Keratinocyte (primary cell): Measurements from ENCODE around the gene GAN. TPM values are rescaled to one million over a fixed set of nuclear protein-coding genes. Genes with fewer than 3 reads are reported as not detected.

Experiments
- DNase-seq: peaks from one replicate; pipeline ENCODE4 v3.0.0-alpha.2; 2011; ENCODE audit warnings: low read depth, missing footprints, low spot score
- FAIRE-seq: peaks from 2 replicates; lab custom pipeline; 2011; peaks lifted over from hg19 to GRCh38; lab: Jason Lieb, UNC
- H2AFZ ChIP-seq: 2 replicates; pipeline ENCODE4 v1.6.0; 2012; ENCODE audit warnings: low read length, control low read depth, inconsistent platforms; ENCODE audit not compliant: control insufficient read depth
- H3K27ac ChIP-seq: 2 replicates; pipeline ENCODE4 v1.5.1; 2011; ENCODE audit warnings: low read length; ENCODE audit not compliant: control insufficient read depth, insufficient read depth
- H3K27me3 ChIP-seq: 3 replicates; pipeline ENCODE4 v1.6.0; 2011; ENCODE audit warnings: low read length; ENCODE audit not compliant: control insufficient read depth, insufficient read depth; ENCODE audit errors: extremely low read depth
- H3K36me3 ChIP-seq, 2 experiments: 2 replicates in 1 of 2; 3 replicates in 1 of 2; pipeline ENCODE4 v1.5.1; 2011; ENCODE audit warnings: low read length in 2 of 2, mild to moderate bottlenecking in 1 of 2; ENCODE audit not compliant: control insufficient read depth in 2 of 2, insufficient read depth in 2 of 2; ENCODE audit errors: extremely low read depth in 1 of 2
- H3K4me1 ChIP-seq: 3 replicates; pipeline ENCODE4 v1.5.1; 2011; ENCODE audit warnings: low read length; ENCODE audit not compliant: control insufficient read depth, insufficient read depth; ENCODE audit errors: extremely low read depth
- H3K4me2 ChIP-seq: 3 replicates; pipeline ENCODE4 v1.6.0; 2011; ENCODE audit warnings: low read depth, low read length; ENCODE audit not compliant: control insufficient read depth, insufficient read depth; ENCODE audit errors: extremely low read depth
- H3K4me3 ChIP-seq, 3 experiments: fragments of 200-600 bp in 1 of 3; sonication (generic) in 1 of 3; 2 replicates in 2 of 3; 3 replicates in 1 of 3; pipeline ENCODE4 v1.5.1; 2011 to 2016; ENCODE audit warnings: low read length in 3 of 3, mild to moderate bottlenecking in 3 of 3, control low read depth in 2 of 3, inconsistent platforms in 1 of 3, low read depth in 1 of 3, mixed read lengths in 1 of 3, mixed run types in 1 of 3, moderate library complexity in 1 of 3; ENCODE audit not compliant: control insufficient read depth in 2 of 3, insufficient read depth in 2 of 3; ENCODE audit errors: extremely low read depth in 1 of 3
- H3K79me2 ChIP-seq: 2 replicates; pipeline ENCODE4 v1.6.0; 2012; ENCODE audit warnings: low read length; ENCODE audit not compliant: control insufficient read depth, insufficient read depth
- H3K9ac ChIP-seq: 3 replicates; pipeline ENCODE4 v1.6.0; 2011; ENCODE audit warnings: low read length; ENCODE audit not compliant: control insufficient read depth, insufficient read depth; ENCODE audit errors: extremely low read depth
- H3K9me1 ChIP-seq: 3 replicates; pipeline ENCODE4 v1.6.0; 2011; ENCODE audit warnings: low read length; ENCODE audit not compliant: control insufficient read depth, insufficient read depth; ENCODE audit errors: extremely low read depth
- H3K9me3 ChIP-seq: 2 replicates; pipeline ENCODE4 v1.5.1; 2012; ENCODE audit warnings: low read depth, low read length; ENCODE audit not compliant: control insufficient read depth
- H4K20me1 ChIP-seq: 3 replicates; pipeline ENCODE4 v1.6.0; 2011; ENCODE audit warnings: low read length; ENCODE audit not compliant: control insufficient read depth, insufficient read depth; ENCODE audit errors: extremely low read depth
- EZH2 ChIP-seq: IDR thresholded peaks from one replicate; pipeline ENCODE4 v1.6.1; 2012; ENCODE audit warnings: inconsistent platforms, mild to moderate bottlenecking, low read length, moderate library complexity
- dilution Hi-C: fragments of 300-500 bp; cut with MboI; formaldehyde crosslinking; loops from one replicate; pipeline ENCODE4 v1.7.0; 2020; ENCODE audit warnings: low sequenced_read_pairs; ENCODE audit not compliant: extremely low pct_ligation_motif_present
- polyA plus RNA-seq, 5 experiments: library from polyadenylated mRNA; depleted of rRNA in 3 of 5; stranded (reverse) in 3 of 5; stranded (forward) in 1 of 5; unstranded in 1 of 5; fragments of >200 nt; gene quantifications; 1 replicate in 1 of 5; 2 replicates in 3 of 5; 3 replicates in 1 of 5; pipeline versions ENCODE4 v1.2.1 to v1.2.3, GENCODE V29; 2011 to 2012; ENCODE audit warnings: missing spikeins in 2 of 5, low read depth in 1 of 5, low replicate concordance in 1 of 5
- TF ChIP-seq, protein P1 (sequence below), 3 experiments: IDR thresholded peaks in 1 of 3; conservative IDR thresholded peaks in 1 of 3; optimal IDR thresholded peaks in 1 of 3; 2 replicates in 2 of 3; 3 replicates in 1 of 3; pipeline versions ENCODE3 to v1.5.1; 2011; ENCODE audit warnings: low read length in 3 of 3, mild to moderate bottlenecking in 3 of 3, moderate library complexity in 2 of 3, control low read depth in 1 of 3, inconsistent platforms in 1 of 3; ENCODE audit not compliant: insufficient read depth in 2 of 3; ENCODE audit errors: extremely low read depth in 1 of 3

GAN gene
- polyA plus RNA-seq, 1 donor (not counting 4 experiments of a cell fraction or from before 2014, with no cell fraction given), result 6.5 TPM

DNA sequence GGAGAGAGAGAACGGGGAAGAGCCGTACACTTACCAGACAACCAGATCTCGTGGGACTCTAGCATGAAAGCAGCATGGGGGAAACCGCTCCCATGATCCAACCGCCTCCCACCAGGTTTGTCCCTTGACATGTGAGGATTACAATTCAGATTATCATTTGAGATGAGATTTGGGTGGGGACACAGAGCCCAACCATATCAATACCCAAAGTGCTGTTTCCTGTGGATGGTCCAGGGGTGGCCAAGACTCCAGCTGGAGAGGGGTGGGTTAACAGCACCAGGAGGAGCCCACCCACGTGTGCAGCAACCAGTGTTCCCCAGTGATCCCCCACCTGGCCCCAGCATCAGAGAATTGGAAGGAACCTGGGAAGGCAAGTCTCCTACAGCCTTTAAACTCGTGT is 79.7 kb downstream of the GAN start:
- no peaks in the 10 kb centered on the region for H3K27me3 ChIP-seq
- DNase-seq (no peak), FAIRE-seq (no peak)
- H3K4me1 ChIP-seq, result no peaks in the 10 kb centered on the region
- no peak overlapping the region for H3K9ac ChIP-seq
- no peaks in the 10 kb centered on the region for H4K20me1 ChIP-seq
- TF ChIP-seq EZH2, result no peak
- TF ChIP-seq, protein P1, sequence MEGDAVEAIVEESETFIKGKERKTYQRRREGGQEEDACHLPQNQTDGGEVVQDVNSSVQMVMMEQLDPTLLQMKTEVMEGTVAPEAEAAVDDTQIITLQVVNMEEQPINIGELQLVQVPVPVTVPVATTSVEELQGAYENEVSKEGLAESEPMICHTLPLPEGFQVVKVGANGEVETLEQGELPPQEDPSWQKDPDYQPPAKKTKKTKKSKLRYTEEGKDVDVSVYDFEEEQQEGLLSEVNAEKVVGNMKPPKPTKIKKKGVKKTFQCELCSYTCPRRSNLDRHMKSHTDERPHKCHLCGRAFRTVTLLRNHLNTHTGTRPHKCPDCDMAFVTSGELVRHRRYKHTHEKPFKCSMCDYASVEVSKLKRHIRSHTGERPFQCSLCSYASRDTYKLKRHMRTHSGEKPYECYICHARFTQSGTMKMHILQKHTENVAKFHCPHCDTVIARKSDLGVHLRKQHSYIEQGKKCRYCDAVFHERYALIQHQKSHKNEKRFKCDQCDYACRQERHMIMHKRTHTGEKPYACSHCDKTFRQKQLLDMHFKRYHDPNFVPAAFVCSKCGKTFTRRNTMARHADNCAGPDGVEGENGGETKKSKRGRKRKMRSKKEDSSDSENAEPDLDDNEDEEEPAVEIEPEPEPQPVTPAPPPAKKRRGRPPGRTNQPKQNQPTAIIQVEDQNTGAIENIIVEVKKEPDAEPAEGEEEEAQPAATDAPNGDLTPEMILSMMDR (optimal IDR thresholded peaks at IDR 0.05 in 1 of 3, IDR thresholded peaks at IDR 0.05 in 1 of 3, conservative IDR thresholded peaks at IDR 0.05 in 1 of 3; ENCODE audit: extremely low read depth in 1 of 3, insufficient read depth in 2 of 3, low read length in 3 of 3), result no peak
- H3K4me3 ChIP-seq, result no peak overlapping the region
- H2AFZ ChIP-seq, result no peak overlapping the region
- no peak overlapping the region for H3K4me2 ChIP-seq
- no peaks in the 10 kb centered on the region for H3K9me1 ChIP-seq
- no peak overlapping the region for H3K27ac ChIP-seq
- dilution Hi-C loops, result no loop called here
- H3K79me2 ChIP-seq, result no peaks in the 10 kb centered on the region
- no peaks in the 10 kb centered on the region for H3K9me3 ChIP-seq
- peaks cover 0 to 1% of the 10 kb centered on the region in 2 experiments for H3K36me3 ChIP-seq

DNA sequence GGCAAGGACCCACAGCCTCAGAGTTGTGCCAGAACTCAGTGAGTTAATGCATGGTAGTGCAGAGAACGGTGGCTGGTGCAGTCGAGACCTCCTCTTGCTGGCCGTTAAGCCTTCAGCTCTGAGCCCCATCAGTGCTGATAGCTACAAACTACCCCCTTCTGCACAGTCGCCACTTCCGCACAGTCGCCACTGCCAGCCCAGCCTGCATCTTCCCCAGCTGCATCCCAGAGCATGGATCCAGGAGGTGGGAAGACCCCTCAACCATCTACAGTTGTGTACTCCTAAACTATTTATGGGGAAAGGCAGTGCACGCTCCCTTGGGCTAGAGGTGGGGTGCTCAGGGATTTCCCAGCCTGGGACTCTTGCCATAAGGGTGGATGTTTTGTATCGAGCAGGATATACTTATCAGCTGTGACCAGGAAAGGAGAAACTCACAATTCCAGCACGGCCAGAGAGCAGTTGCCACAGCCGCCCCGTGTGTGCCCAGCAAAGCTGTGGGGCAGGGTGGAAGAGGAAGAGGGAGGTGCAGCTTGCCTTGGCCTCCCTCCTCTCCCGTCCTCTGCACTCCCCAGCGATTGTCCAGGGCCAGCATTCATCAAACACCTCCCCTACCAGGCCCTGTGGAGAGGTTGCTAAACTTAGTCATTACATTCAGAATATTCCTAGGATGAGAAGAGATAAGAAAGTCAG is 80.3 kb downstream of the GAN start:
- no peaks in the 10 kb centered on the region for H3K9me1 ChIP-seq
- FAIRE-seq, result no peak
- H3K36me3 ChIP-seq, result peaks cover 0 to 1% of the 10 kb centered on the region in 2 experiments
- no peaks in the 10 kb centered on the region for H4K20me1 ChIP-seq
- H3K9ac ChIP-seq, result no peak overlapping the region
- H3K27ac ChIP-seq, result no peak overlapping the region
- no peaks in the 10 kb centered on the region for H3K27me3 ChIP-seq
- dilution Hi-C loops, result no loop called here
- H3K4me3 ChIP-seq, result no peak overlapping the region
- no peaks in the 10 kb centered on the region for H3K4me1 ChIP-seq
- H2AFZ ChIP-seq, result no peak overlapping the region
- no peak overlapping the region for H3K4me2 ChIP-seq
- no peaks in the 10 kb centered on the region for H3K79me2 ChIP-seq
- TF ChIP-seq, protein P1 (optimal IDR thresholded peaks at IDR 0.05 in 1 of 3, IDR thresholded peaks at IDR 0.05 in 1 of 3, conservative IDR thresholded peaks at IDR 0.05 in 1 of 3; ENCODE audit: extremely low read depth in 1 of 3, insufficient read depth in 2 of 3, low read length in 3 of 3), result no peak
- no peak for TF ChIP-seq EZH2
- peaks cover 2% of the 10 kb centered on the region for H3K9me3 ChIP-seq
- DNase-seq, result no peak
